NCI-H2196 treated with DMSO at 0.1 percent for 48 hours (cell line): Measurements from ENCODE around the gene ADARB2.
"Not testable (repeated sequence)": the region's sequence is repeated elsewhere in the genome, so short reads cannot be mapped to it uniquely, and the experiment has no call there.

Experiments
- DNase-seq: peaks from one replicate; lab custom pipeline; 2025; ENCODE audit not compliant: unreplicated experiment; lab: John Stamatoyannopoulos, UW

The ADARB2 gene

DNA sequence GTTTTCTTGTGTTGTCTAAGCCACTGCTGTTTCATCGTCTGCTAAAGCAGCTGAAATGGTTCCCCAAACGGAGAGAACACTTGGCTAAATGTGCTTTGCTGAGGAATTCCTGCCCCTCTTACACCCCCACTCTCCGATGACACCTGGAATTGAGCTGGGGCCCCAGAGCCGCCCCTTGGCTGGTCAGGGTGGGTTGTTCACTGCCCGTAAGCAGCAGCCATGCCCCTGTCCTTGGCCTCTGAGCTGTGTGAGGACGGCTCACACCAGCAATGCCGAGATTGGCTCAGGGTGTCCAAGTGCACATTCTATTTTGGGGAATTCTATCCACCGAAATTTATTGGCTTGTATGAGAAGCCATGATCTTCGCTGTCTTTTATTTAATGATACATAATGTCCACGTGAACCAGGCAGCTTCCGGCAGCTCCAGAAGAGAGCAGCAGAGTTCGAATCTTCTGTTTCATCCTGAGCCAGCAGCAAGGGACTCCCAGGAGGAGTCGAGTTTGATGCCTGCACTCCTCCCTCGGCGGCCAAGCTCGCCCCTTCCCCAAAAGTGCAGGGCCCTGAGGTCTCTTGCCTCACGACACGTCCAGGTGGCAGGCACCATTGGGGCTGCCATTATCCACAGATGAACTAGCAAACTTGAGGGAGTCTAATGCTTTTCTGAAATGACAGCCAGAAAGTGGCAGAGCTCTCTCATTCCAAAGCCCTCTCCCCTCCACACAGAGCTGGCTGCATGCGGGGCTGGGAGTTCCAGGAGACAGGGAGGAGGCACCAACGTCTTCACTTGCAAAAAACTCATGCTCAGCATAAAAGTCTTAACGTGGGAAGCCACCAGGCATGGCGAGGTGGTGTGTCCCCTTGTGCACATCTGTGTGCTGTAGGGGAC, 567.1 kb downstream of the ADARB2 start:
- no peak for DNase-seq

DNA sequence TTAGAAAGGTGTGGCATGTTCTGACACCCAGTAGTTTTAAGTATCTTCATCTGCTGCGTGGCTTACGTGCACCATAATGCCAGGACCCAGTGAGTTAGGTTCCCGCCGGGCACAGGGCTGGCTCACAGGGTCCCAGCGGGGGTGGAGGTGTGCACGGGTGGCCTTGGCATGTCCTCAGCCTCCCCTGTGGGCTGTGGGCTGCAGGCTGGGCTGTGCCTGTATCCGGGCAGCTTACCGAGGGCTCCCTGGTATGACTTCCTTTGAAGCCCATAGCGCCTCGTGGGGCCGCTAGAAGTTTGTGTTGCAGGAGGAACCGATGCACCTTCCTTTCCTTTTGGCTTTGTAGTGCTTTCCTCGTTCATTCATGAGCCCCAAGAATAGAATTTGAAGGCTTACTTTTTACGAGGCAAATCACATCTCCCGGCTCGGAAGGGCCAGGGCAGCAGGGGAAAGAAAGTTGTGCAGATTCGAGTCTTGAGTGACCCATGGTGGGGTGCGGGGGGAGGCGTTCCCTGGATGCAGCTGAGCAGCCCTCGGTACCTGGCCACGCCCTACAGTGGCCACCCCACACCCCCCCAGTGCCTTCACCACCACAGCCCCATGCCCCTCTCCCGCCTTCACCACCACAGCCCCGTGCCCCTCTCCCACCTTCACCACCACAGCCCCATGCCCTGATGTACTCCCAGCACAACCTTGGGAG, 568.0 kb downstream of the ADARB2 start:
- no peak for DNase-seq

DNA sequence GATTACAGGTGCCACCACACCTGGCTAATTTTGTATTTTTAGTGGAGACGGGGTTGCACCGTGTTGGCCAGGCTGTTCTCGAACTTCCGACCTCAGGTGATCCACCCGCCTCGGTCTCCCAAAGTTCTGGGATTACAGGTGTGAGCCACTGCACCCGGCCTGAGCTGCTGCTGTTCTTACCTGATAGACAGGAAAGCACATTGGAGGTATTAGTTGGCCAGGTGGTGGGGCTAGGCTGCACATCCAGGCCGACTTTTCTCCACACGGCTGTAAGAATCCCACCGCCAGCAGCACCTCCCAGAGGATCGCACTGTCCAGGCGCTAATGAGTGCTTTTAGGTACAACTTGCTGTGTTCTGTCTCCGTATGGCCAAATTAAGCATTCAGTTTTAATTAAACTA, 568.6 kb downstream of the ADARB2 start:
- no peak for DNase-seq

DNA sequence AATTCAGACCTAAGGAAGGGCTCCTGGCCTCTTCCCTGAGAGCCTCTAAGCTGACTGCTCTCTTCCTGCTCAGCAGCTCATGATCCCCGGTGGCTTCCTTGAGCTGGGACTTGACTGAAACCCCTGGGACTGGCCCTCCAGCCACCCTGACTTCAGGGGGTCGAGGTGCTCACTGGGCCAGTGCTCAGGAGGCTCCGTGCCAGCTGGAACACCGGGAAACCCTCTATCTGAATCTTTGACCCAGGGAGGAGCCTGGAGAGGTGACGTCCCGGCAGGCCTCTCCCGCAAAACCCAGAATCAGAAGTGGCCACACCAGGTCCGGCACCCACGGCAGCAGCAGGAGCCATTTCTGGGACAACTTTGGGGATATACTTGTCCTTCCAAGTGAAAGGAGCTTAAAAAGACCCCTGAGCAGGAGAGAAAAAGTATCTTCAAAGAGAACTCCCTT, 570.5 kb downstream of the ADARB2 start:
- no peak for DNase-seq

DNA sequence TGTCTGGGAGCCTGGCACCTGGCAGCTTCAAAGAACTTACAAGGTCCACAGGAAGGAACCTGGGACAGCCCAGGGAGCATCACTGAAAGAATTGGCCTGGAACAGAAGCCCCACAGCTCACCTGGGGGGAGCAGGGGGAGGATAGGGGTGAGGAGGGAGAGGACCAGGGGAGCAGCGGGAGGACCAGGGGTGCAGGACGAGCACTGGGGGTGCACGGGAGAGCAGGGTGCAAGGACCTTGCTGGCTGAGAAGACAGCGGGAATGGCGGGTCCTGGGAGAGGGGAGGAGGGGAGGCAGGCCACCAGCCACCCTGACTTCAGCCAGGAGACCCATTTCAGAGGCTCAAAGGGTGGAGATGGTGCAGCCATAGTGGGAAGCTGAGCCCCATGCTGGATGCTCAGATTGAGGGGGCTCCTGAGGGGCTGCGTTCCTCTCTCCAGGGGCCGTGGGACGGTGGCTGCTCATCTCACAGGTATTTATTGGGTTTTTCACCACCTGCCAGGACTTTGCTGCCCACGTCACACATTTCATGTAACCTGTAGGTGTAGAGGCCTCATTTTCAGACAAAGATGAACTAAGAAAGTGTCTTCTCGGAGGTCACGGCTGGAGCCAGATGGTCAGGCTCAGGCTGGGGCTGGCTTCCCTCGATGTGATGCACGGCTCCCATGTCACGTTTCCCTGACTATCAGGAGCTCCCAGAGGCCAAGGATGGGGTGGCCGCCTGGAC, 571.1 kb downstream of the ADARB2 start:
- no peak for DNase-seq

DNA sequence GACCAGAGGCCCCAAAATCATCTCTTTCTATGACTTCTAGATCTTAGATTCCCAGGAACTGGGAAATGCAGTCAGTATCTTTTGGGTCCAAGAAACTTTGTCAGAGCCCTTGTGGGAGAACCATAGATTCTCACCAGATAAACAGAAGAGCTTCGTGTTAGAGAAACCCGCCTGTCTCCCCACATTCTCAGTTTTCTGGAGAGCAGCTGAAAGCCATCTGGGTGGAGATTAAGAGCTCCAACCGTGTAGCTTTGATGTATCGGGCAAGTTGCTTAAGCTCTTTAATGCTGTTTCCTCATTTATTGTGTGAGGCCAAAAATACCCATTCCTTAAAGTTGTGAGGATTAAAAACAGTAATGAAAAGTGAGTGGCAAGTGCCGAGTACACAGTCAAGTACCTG, 573.5 kb downstream of the ADARB2 start:
- DNase-seq = no peak

DNA sequence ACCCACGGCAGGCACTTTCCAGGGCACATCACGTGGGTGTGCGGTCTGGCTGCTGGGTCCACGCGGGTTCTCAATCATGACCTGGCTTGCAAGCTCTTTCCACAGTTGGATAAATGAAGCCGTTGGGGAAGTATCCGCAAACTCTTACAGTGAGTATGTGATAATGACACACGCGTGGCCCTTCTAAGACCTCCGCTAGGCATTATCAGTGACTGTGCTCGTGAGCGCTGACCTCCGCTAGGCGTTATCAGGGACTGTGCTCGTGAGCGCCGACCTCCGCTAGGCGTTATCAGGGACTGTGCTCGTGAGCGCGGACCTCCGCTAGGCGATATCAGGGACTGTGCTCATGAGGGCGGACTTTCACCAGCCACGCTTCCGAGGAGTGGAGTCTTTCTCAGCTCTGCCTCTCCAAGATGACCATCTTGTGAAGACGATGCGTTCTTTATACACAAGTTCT, 574.1 kb downstream of the ADARB2 start:
- DNase-seq = no peak

DNA sequence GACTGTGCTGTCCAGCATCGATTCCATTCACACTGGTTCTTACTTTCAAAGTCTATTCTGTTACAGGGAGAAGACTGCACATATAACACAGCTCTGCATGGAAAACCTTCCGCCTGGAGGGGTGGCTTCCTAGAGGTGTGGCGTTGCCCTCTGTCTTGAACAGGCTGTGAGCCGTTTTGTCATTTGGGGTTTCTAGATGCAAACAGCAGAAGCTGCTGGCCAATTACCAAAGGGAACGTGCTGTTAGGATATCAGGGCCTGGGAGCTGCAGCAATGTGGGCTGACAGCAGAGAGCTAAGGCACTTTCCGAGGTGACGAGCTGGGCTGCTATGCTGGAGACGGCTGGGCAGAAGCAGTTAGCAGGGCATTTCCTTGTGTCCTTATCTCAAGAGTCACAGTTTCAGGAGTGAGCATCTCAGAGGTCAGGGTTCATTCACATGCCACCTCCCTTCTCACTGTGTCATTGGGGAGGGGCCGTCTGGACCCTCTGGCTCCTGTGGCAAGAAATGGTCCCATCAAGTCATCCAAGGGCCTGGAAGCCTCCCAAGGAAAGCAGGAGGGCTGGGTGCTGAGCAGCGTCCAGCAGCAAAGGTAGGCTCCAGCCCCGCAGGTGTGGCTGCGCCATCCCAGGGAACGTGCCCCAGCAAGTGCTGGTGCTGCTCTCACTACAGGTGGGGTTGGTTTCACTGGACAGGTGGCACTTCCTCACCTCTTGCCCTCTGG, 574.7 kb downstream of the ADARB2 start:
- DNase-seq = no peak

DNA sequence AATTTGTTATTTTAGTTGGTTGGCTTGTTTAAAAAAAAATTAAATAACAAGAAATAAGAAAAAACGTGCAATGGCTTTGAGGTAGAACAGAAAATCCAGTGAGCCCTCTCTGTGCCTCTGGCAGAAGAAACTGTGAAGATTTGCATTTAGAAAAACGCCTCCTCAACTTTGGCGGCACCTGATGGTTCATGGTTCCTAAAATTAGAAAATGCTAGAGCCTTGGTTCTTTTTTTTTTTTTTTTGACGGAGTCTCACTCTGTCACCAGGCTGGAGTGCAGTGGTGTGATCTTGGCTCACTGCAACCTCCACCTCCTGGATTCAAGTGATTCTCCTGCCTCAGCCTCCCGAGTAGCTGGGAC, 576.0 kb downstream of the ADARB2 start:
- DNase-seq = not testable (repeated sequence)

DNA sequence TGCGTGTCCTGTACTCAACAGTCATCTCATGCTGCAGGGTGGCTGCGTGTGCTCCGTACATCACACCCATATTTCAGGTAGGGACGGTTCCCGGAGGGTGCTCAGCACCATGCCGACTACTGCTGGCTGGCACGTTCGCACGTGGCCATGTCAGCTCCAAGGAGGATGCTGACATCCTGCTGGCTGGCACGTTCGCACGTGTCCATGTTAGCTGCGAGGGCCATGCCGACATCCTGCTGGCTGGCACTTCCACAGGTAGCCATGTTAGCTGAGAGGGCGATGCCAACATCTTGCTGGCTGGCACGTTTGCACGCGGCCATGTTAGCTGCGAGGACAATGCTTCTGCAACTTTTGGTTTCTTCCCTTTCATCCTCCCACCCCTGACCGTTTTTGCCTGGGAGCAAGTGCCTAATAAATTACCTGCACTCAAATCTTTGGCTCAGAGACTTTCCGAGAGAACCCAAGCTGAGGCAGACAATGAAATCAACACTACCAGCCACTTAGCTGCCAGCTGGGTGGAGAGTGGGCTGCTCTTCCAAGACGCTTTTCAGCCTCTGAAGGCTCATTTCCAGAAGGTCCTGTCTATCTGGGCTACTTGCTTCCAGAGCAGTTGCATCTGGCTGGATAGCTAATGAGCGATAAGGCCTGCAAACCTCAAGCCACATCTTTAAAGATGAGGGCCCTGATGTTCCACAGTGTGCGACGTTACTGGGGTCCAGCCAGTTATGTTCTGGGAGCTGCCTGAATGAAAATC, 576.6 kb downstream of the ADARB2 start:
- DNase-seq = no peak

DNA sequence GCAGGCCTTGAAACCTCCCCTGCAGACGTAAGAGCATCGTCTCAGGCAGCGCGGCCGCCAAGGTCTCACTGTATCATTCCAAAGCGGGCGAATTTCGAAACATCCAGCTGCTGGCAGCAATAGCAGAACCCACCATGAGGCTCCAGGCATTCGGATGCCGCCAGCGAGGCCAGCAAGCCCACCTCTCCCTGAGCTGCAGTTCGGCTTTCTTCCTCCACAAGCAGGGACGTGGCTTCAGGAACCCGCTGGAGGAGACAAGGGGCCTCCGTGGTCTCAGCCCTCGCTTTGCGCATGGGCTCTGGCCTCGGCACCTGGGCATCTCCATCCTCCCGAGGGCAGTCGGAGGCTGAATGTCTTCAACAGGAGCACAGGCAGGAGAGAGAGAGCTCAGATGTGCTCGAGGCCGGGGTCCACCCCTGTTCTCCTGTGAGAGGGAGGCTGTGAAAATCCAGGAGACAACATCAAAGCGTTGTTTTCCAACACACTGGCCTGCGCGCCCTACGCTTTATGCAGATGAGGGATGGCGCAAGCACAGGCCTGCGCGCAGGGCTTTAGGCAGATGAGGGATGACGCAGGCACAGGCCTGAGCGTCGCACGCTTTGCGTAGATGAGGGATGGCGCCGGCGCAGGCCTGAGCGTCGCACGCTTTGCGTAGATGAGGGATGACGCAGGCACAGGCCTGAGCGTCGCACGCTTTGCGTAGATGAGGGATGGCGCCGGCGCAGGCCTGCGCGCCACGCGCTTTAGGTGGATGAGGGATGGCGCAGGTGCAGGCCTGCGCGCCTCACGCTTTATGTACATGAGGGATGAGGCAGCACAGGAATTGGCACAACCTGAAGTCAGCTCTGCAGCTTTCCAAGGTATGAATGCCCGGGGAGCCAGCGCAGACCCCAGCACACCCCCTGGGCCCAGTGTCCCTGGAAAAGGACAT, 577.9 kb downstream of the ADARB2 start:
- DNase-seq = no peak

DNA sequence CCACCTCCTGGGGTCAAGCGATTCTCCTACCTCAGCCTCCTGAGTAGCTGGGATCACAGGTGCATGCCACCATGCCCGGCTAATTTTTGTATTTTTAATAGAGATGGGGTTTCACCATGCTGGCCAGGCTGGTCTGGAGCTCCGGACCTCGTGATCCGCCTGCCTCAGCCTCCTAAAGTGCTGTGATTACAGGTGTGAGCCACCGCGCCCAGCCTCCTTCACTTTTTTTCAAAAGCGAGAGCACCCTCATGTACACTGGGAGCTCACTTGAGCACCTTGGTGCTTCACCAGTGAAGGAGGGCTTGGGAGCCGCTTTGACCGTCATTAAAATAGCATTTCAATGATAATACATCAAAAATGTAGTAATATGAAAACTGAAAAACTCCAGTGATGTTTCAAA, 578.8 kb downstream of the ADARB2 start:
- DNase-seq = not testable (repeated sequence)

DNA sequence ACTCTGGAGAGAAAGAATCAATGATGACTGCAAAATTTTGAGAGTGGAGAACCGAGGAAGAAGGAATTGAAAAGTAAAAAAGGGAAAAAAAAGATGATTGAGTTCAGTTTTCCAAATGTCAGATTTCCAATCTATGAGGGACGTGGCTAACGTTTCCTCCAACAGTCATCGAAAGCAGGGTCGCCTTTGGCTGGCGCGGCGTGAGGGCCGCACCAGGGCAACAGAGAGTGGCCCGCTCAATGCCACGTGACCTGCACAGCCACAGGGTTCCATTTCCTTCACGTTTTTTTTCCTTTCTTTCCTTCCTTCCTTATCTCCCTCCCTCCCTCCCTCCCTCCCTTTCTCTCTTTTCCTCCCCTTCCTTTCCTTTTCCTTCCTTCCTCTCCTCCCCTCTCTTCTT, 579.3 kb downstream of the ADARB2 start:
- DNase-seq = no peak

DNA sequence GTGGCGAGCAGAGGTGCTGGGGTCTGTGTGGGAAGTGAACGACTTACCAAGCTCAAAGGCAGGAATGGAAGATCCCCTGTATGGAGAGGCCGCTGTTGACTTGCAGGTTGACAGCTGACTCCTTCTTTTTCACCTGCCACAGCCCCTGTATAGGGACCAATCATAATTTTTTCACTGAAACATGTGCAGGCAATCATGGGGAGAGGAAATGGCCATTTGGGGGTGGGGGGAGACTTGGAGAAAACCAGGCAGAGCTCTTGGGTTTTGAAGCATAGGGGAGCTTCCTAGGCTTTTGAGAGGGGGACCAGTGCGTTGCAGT, 579.8 kb downstream of the ADARB2 start:
- DNase-seq = no peak

DNA sequence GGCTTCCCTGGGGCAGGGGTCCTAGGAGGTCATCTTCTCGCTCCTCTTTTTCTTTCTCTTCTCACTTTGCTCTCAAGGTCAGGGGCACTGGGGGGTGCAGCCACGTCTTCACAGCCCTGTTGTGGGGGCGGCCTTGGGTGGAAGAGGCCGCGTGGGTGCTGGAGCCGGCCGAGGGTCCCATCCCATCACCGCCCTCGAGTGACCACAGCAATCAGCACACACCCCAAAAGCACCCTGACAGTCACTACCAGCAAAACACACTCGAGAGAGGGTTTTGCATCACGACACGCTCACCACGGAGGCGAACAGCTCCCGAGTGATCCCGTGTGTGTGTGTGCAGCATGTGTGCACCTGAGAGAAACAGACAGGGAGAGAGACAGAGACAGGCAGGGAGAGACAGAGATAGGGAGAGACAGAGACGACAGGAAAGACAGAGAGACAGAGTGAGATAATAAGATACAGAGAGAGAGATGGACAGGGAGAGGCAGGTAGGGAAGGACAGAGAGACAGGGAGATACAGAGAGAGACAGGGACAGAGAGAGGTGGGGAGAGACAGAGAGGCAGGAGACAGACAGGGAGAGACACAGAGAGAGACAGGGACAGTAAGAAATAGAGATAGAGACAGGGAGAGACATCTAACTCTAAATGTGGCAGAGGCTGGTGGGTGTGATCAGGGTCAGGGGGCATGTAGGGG, 580.3 kb downstream of the ADARB2 start:
- DNase-seq = no peak

DNA sequence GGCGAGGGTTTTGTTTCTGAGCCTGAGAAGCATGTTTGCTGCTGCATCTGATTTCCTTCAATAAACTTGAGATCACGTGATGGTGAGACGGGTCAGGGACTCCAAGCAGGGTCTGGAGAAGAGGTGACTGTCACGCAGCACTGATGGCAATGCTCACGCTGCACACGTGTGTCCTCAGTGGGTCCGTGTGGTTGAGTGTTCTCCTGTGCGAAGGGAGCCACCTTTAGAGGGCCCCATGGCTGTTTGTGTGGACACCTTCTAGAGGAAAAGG, 580.8 kb downstream of the ADARB2 start:
- DNase-seq = no peak

DNA sequence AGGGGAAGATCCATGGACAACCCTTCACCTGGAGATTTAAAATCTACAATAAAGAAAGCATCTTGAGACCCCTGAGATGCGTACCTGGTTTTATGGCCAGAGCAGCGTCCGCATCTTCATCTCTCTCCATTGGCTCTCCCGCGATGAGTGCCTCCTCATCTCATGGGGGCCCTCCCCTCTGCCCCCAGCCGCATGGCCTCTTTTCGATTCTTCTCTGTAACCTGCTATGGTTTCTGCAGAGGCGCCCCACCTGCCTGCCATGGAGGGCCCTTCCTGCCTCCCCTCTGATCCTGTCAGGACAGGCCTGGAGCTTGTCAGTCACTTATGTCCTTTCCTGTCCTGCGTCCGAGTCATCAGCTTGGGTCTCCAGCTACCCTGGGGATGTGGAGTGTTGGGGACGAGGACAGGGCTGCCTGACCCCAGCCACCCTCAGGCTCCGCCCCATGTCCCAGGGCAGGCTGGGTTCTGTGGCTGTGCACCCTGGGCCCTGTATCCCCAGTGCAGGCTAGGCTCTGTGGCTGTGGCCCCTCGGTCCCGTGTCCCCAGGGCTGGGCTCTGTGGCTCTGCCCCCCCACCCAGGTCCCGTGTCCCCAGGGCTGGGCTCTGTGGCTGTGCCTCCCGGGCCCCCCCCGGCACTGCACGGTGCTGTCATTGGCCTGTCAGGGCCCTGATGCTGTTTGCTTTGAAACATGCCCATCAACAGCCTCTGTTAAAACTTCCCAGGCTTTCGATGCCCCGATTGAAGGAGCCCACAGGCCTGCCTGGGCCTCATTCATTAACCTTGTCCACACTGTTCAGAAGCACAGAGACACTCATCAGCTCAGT, 581.3 kb downstream of the ADARB2 start:
- DNase-seq = no peak
